Measurements from ENCODE around the gene DEF6. TPM values are rescaled to one million over a fixed set of nuclear protein-coding genes. Genes with fewer than 3 reads are reported as not detected.

The DEF6 gene
- total and polyA plus RNA-seq, 2 of the 13 experiments (the other 11 are each of a cell fraction or from before 2014, with no cell fraction given): 5.2 to 10.0 TPM

GRCh38 chr6:35366204-35366596 lies 68.6 kb downstream of the DEF6 start:
- ChIA-PET CTCF (ENCODE audit: low intra/inter-chr PET ratio, low total read pairs) (no interaction called here), POLR2A (no interaction called here)
- no peak for ATAC-seq
- Histone ChIP-seq H3K9me3 (ENCODE audit: low read length) (no peaks in the 10 kb centered on the region), H3K4me1 (ENCODE audit: insufficient read depth, low read length) (peaks cover 51% of the 10 kb centered on the region), H3K27me3 (ENCODE audit: control insufficient read depth in 1 of 2, insufficient read depth in 2 of 2, low read length in 2 of 2) (no peaks in the 10 kb centered on the region), H3K4me2 (ENCODE audit: low read depth, low read length) (no peak overlapping the region), H3K79me2 (ENCODE audit: insufficient read depth, low read length) (peaks cover 19% of the 10 kb centered on the region), H3K27ac (ENCODE audit: extremely low read length, insufficient read depth, low read length) (no peak overlapping the region), H3K4me3 (replicated peaks in 1 of 3; ENCODE audit: insufficient read depth in 1 of 3, low read depth in 2 of 3, low read length in 3 of 3) (no peak overlapping the region), H4K20me1 (ENCODE audit: insufficient read depth, low read length) (no peaks in the 10 kb centered on the region), H3K9ac (ENCODE audit: insufficient read depth, low read depth, low read length) (no peak overlapping the region), H3K36me3 (replicated peaks in 1 of 2; ENCODE audit: control insufficient read depth in 1 of 2, insufficient read depth in 2 of 2, low read length in 2 of 2) (no peaks in the 10 kb centered on the region; a peak in 2 of 5 replicates), H2AFZ (ENCODE audit: low read length) (no peak overlapping the region)
- in situ Hi-C loops (cut with HindIII; ENCODE audit: extremely low pct_ligation_motif_present, low pct_unique_long_range_greater_than_20kb) (no loop called here), intact Hi-C loops (cut with micrococcal nuclease; ENCODE audit: unreplicated experiment) (loop anchor here (5.0 kb wide), 1 partner anchor 36 kb away; no protein-coding TSS in a partner anchor)
- DNase-seq (ENCODE audit: low spot score): no peak
- FAIRE-seq: peak; percentile 26
- no TSS peak for BruUV-seq (replicated peaks)
- TF ChIP-seq MLX (CRISPR knock-in tag; IDR thresholded peaks at IDR 0.05): no peak
- no peak for TF ChIP-seq GABPB1 (CRISPR knock-in tag; IDR thresholded peaks at IDR 0.05)
- TF ChIP-seq GPN1 (CRISPR knock-in tag; IDR thresholded peaks at IDR 0.05; ENCODE audit: borderline replicate concordance): no peak
- TF ChIP-seq EZH2 (conservative IDR thresholded peaks at IDR 0.05; ENCODE audit: low read depth, low read length): no peak
- no peak for TF ChIP-seq SMAD9 (CRISPR knock-in tag; IDR thresholded peaks at IDR 0.05)

GRCh38 chr6:35367646-35368037 lies 70.0 kb downstream of the DEF6 start:
- in situ Hi-C loops (cut with HindIII; ENCODE audit: extremely low pct_ligation_motif_present, low pct_unique_long_range_greater_than_20kb) (no loop called here), intact Hi-C loops (cut with micrococcal nuclease; ENCODE audit: unreplicated experiment) (loop anchor here (1.0 to 5.0 kb wide), 2 partner anchors 7 to 35 kb away; no protein-coding TSS in a partner anchor)
- FAIRE-seq (no peak), DNase-seq (ENCODE audit: low spot score) (no peak), ATAC-seq (no peak)
- no TSS peak for BruUV-seq (replicated peaks)
- TF ChIP-seq RERE (CRISPR knock-in tag; IDR thresholded peaks at IDR 0.05; ENCODE audit: low read depth) (no peak), ZNF296 (CRISPR knock-in tag; conservative IDR thresholded peaks at IDR 0.05) (no peak), TRAFD1 (CRISPR knock-in tag; IDR thresholded peaks at IDR 0.05; ENCODE audit: borderline replicate concordance) (no peak)
- 98% methylated on average over 5 of the region's 5 CpGs for WGBS (ENCODE audit: low lambda C conversion rate)
- Histone ChIP-seq H3K79me2 (ENCODE audit: insufficient read depth, low read length) (peaks cover 21% of the 10 kb centered on the region), H3K4me3 (replicated peaks in 1 of 3; ENCODE audit: insufficient read depth in 1 of 3, low read depth in 2 of 3, low read length in 3 of 3) (no peak overlapping the region), H3K9me3 (ENCODE audit: low read length) (no peaks in the 10 kb centered on the region), H3K9ac (ENCODE audit: insufficient read depth, low read depth, low read length) (peak overlapping the region; percentile 20; the same call in 1 of the 2 replicates), H3K4me2 (ENCODE audit: low read depth, low read length) (no peak overlapping the region), H3K27ac (ENCODE audit: extremely low read length, insufficient read depth, low read length) (peak overlapping the region; percentile 63), H3K4me1 (ENCODE audit: insufficient read depth, low read length) (peaks cover 65% of the 10 kb centered on the region), H4K20me1 (ENCODE audit: insufficient read depth, low read length) (no peaks in the 10 kb centered on the region), H3K27me3 (ENCODE audit: control insufficient read depth in 1 of 2, insufficient read depth in 2 of 2, low read length in 2 of 2) (no peaks in the 10 kb centered on the region), H2AFZ (ENCODE audit: low read length) (no peak overlapping the region), H3K36me3 (replicated peaks in 1 of 2; ENCODE audit: control insufficient read depth in 1 of 2, insufficient read depth in 2 of 2, low read length in 2 of 2) (no peaks in the 10 kb centered on the region; a peak in 1 of 5 replicates)
- ChIA-PET POLR2A (interaction anchor here (1.1 kb wide), 1 partner anchor 10 kb away, joined by 5 read pairs; no protein-coding TSS in a partner anchor), CTCF (ENCODE audit: low intra/inter-chr PET ratio, low total read pairs) (no interaction called here)

Data from HepG2 (cell line).